AG09309 (cell line): ENCODE results near the gene BRD3OS.

Experiments used
- DNase-seq: peaks from one replicate; pipeline ENCODE4 v3.0.0-alpha.2; 2010; ENCODE audit warnings: low read depth
- H3K4me3 ChIP-seq: 2 replicates; pipeline ENCODE4 v1.5.1; 2011; ENCODE audit warnings: mild to moderate bottlenecking, low read depth, low read length, moderate library complexity; ENCODE audit not compliant: control insufficient read depth
- CTCF ChIP-seq: IDR thresholded peaks from 2 replicates; pipeline ENCODE4 v1.5.1; 2011; ENCODE audit warnings: mild to moderate bottlenecking, low read depth, low read length, inconsistent platforms; ENCODE audit not compliant: insufficient read depth, control insufficient read depth; ENCODE audit errors: missing control alignments

The BRD3OS gene

GRCh38 chr9:134035041-134036039 lies 10.1 kb downstream of the BRD3OS start:
- no peak for DNase-seq
- TF ChIP-seq CTCF, result no peak
- no peak overlapping the region for H3K4me3 ChIP-seq

GRCh38 chr9:134036130-134036529 lies 10.8 kb downstream of the BRD3OS start:
- DNase-seq, result no peak
- no peak for TF ChIP-seq CTCF
- H3K4me3 ChIP-seq, result no peak overlapping the region

- H3K4me3 ChIP-seq, result no peak overlapping the region
- no peak for DNase-seq
- no peak for TF ChIP-seq CTCF
Observed at GRCh38 chr9:134037641-134038040, 12.4 kb downstream of the BRD3OS start.

- no peak for DNase-seq
- H3K4me3 ChIP-seq, result no peak overlapping the region
- TF ChIP-seq CTCF, result no peak
Observed at GRCh38 chr9:134039386-134040175, 14.3 kb downstream of the BRD3OS start.

GRCh38 chr9:134040176-134040565 lies 14.9 kb downstream of the BRD3OS start:
- DNase-seq, result no peak
- no peak overlapping the region for H3K4me3 ChIP-seq
- no peak for TF ChIP-seq CTCF

GRCh38 chr9:134040781-134041648 lies 15.7 kb downstream of the BRD3OS start:
- no peak for TF ChIP-seq CTCF
- DNase-seq, result no peak
- no peak overlapping the region for H3K4me3 ChIP-seq
